Aorta (tissue), 5 donors: ENCODE measurements around the gene GPD1. TPM values are rescaled to one million over a fixed set of nuclear protein-coding genes. Genes with fewer than 3 reads are reported as not detected.
"Not testable (repeated sequence)": the region's sequence is repeated elsewhere in the genome, so short reads cannot be mapped to it uniquely, and the experiment has no call there.

ENCODE experiments used
- ATAC-seq: fragments of 200-7000 bp; cut with Tn5 transposase; one replicate; pipeline ENCODE4 v1.9.1; 2022; ENCODE audit warnings: moderate library complexity; ENCODE audit not compliant: low FRiP score
- DNase-seq, 2 donors: peaks; one replicate each; pipeline ENCODE4 v3.0.0-alpha.2; 2020
- H3K27ac ChIP-seq, 2 donors: one replicate each; pipeline ENCODE4 v1.5.1; 2013; ENCODE audit warnings: low read length in 2 of 2, mild to moderate bottlenecking in 2 of 2, moderate library complexity in 2 of 2, control low read depth in 1 of 2, inconsistent platforms in 1 of 2, low read depth in 1 of 2
- H3K27me3 ChIP-seq, 2 donors: one replicate each; pipeline ENCODE4 v1.6.1; 2013; ENCODE audit warnings: control low read depth in 1 of 2, low read length in 1 of 2, mild to moderate bottlenecking in 1 of 2, moderate library complexity in 1 of 2; ENCODE audit not compliant: insufficient read depth in 2 of 2, control insufficient read depth in 1 of 2
- H3K36me3 ChIP-seq, 2 donors: one replicate each; pipeline ENCODE4 v1.6.1; 2013; ENCODE audit warnings: control low read depth in 1 of 2, low read length in 1 of 2, mild to moderate bottlenecking in 1 of 2; ENCODE audit not compliant: insufficient read depth in 2 of 2, control insufficient read depth in 1 of 2
- H3K4me1 ChIP-seq, 2 donors: one replicate each; pipeline ENCODE4 v1.6.1; 2013; ENCODE audit warnings: low read length in 2 of 2, control low read depth in 1 of 2, mild to moderate bottlenecking in 1 of 2, moderate library complexity in 1 of 2; ENCODE audit not compliant: insufficient read depth in 2 of 2, control insufficient read depth in 1 of 2
- H3K4me3 ChIP-seq, 2 donors: one replicate each; pipeline ENCODE4 v1.5.1; 2013; ENCODE audit warnings: low read length in 2 of 2, control low read depth in 1 of 2, mild to moderate bottlenecking in 1 of 2
- H3K9me3 ChIP-seq: one replicate; pipeline ENCODE4 v1.6.1; 2013; ENCODE audit warnings: mild to moderate bottlenecking, low read length; ENCODE audit not compliant: control insufficient read depth
- WGBS, 2 donors: extraction: QIAGEN DNeasy Blood & Tissue Kit; methylation state at CpG; one replicate each; pipeline ENCODE4 v1.1.7; 2013; 5-methylcytosine and 5-hydroxymethylcytosine counted together
- intact Hi-C, 2 donors: fragments of 100-400 bp; cut with DNase I; formaldehyde crosslinking; loops; one replicate each; pipeline versions ENCODE4 v1.14.2 to v1.15.0; 2022
- polyA plus RNA-seq, 2 donors: library from polyadenylated mRNA; stranded (reverse); fragments of 200-250 nt; gene quantifications; one replicate each; pipeline ENCODE4 v1.2.3, GENCODE V29; 2013
- total RNA-seq, 2 donors: library from RNA; stranded (reverse); fragmentation: NEBNext Ultra II Directional; extraction: Animal tissue kit (Norgen Biotek cat#: 25700); gene quantifications; one replicate each; pipeline ENCODE4 v1.2.1, GENCODE V29; 2021
- donor health status: healthy with polysubstance abuse.
- donor health status: Bipolar disorder and iron deficiency.
- donor health status: DM: no; HTN: no; CAD: no.
- donor health status: DM: no; HTN: no; CAD: no.
- donor health status: DM: yes; HTN: yes; CAD: no.

Gene GPD1
- total and polyA plus RNA-seq, 4 donors: 0.61 to 24.8 (median 2.7) TPM

DNA sequence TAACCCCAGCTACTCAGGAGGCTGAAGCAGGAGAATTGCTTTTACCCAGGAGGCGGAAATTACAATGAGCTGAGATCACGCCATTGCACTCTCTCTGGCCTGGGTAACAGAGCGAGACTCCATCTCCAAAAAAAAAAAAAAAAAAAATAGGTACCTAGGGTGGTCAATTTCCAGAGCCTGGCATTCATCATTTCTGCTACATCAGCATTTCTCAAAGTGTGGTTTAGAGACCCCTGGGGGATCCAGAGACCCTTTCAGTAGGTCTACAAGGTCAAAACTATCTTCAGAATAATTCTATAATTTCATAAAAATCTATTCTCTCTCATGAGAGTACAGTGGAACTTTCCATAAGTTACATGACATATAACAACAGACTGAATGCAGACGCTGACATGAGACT is 43.5 kb downstream of the GPD1 start:
- ATAC-seq: no peak
- Histone ChIP-seq H3K9me3 (no peaks in the 10 kb centered on the region), H3K27me3 (no peaks in the 10 kb centered on the region), H3K4me1 (peaks cover 2% of the 10 kb centered on the region in 2 donors), H3K4me3 (no peak overlapping the region), H3K36me3 (peaks cover 0 to 2% of the 10 kb centered on the region in 2 donors), H3K27ac (no peak overlapping the region)
- intact Hi-C loops: no loop called here
- 95 to 96% methylated on average over 4 of the region's 4 CpGs for WGBS, 2 donors
- DNase-seq: no peak

DNA sequence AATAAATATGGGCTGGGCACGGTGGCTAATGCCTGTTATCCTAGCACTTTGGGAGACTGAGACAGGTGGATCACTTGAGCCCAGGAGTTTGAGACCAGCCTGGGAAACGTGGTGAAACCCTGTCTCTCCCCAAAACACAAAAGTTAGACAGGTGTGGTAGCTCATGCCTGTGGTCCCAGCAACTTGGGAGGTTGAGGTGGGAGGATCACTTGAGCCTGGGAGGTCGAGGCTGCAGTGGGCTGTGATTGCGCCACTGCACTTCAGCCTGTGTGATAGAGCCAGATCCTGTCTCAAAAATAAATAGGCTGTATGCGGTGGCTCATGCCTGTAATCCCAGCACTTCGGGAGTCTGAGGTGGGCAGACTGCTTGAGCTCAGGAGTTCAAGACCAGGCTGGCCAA is 44.2 kb downstream of the GPD1 start:
- H3K4me1 ChIP-seq, DNase-seq, H3K27ac ChIP-seq, H3K9me3 ChIP-seq, intact Hi-C loops, H3K27me3 ChIP-seq, ATAC-seq, H3K36me3 ChIP-seq, H3K4me3 ChIP-seq: not testable (repeated sequence)
- 79 to 86% methylated on average over 6 of the region's 6 CpGs for WGBS, 2 donors

DNA sequence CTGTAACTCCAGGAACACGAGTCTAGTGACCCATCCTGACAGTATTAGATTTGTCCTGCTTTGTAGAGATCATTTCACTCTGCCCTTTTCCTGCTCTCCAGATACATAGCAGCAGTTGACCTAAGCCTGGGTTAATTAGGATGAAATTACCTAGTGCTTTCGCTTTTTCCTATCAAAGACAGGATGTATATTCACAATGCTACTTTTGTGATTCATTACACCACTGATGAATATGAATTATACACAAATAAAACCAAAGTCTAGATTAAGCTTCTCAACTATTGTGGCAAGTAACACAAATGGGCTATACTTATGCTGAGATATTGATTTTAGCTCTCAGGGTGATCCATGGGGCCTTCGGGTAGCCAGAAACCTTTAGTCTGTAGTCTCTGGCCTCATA is 45.5 kb downstream of the GPD1 start:
- Histone ChIP-seq H3K27ac (no peak overlapping the region), H3K27me3 (no peaks in the 10 kb centered on the region), H3K36me3 (no peaks in the 10 kb centered on the region), H3K9me3 (no peaks in the 10 kb centered on the region), H3K4me1 (peaks cover 2% of the 10 kb centered on the region in 2 donors), H3K4me3 (no peak overlapping the region)
- intact Hi-C loops: no loop called here
- no peak for DNase-seq
- 82 to 86% methylated on average over 3 of the region's 3 CpGs for WGBS, 2 donors
- ATAC-seq: no peak

DNA sequence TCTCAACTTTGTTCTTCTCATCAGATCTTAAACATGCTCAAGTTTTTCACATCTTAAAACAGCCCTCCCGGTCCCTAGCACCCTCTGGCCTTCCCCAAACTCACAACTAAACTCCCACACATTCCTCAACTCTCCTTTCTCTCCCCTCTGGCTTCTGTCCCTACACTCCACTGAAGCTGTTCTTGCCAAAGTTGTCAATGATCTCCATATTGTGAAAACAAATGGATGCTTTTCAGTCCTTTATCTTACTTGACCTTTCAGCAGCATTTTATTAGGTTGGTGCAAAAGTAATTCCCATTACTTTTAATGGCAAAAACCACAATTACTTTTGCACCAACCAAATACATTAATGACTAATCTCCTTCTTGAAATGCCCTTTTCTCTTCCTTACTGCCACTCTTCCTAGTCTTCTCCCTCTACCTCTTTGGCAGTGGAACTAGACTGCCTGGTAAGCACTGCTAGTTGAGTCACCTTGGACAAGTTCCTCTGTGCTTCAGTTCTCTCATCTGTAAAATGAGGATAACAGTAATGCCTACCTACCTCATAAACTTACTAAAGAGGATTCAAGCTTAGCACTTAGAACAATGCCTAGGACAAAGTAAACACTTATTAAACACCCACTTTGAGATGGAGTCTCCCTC is 47.4 kb downstream of the GPD1 start:
- ATAC-seq: no peak

DNA sequence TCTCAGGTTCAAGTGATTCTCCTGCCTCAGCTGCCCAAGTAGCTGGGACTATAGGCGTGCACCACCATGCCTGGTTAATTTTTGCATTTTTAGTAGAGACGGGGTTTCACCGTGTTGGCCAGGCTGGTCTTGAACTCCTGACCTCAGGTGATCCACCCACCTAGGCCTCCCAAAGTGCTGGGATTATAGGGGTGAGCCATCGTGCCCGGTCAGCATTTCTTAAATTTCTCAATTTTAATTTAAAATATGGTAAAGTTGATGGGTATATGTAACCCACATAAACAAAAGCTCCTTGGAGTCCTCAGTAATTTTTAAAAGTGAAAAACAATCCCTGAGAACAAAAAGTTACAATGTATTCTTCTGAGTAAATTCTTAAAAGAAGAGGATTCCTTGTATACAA is 51.1 kb downstream of the GPD1 start:
- ATAC-seq, H3K9me3 ChIP-seq, H3K4me3 ChIP-seq, DNase-seq, H3K27ac ChIP-seq, H3K4me1 ChIP-seq, H3K36me3 ChIP-seq, H3K27me3 ChIP-seq, intact Hi-C loops: not testable (repeated sequence)
- WGBS, 2 donors: 85 to 92% methylated on average over 5 of the region's 5 CpGs

More for the DNA sequence above, 47.4 kb downstream of the GPD1 start:
- no peak for DNase-seq
- no peaks in the 10 kb centered on the region for H3K36me3 ChIP-seq
- H3K9me3 ChIP-seq: no peaks in the 10 kb centered on the region
- intact Hi-C loops: no loop called here
- H3K27me3 ChIP-seq: no peaks in the 10 kb centered on the region
- H3K27ac ChIP-seq: no peak overlapping the region
- no peak overlapping the region for H3K4me3 ChIP-seq
- H3K4me1 ChIP-seq: peaks cover 0 to 2% of the 10 kb centered on the region in 2 donors
- 12 to 17% methylated on average over 1 of the region's 1 CpG for WGBS, 2 donors

DNA sequence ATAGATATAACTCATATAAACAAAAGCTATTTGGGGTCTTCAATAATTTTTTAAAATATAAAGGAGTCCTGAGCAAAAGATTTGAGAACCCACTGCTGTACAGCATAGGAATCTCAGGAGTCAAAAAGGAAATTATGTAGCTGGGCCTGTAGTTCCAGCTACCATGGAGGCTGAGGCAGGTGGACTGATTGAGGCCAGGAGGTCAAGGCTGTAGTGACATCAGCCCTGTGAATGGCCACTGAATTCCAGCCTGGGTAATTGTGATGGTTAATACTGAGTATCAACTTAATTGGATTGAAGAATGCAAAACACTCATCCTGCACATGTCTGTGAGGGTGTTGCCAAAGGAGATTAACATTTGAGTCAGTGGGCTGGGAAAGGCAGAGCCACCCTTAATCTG is 52.8 kb downstream of the GPD1 start:
- DNase-seq: no peak
- Histone ChIP-seq H3K36me3 (no peaks in the 10 kb centered on the region), H3K27me3 (no peaks in the 10 kb centered on the region), H3K4me3 (no peak overlapping the region), H3K27ac (no peak overlapping the region), H3K9me3 (no peaks in the 10 kb centered on the region), H3K4me1 (no peaks in the 10 kb centered on the region)
- intact Hi-C loops: no loop called here
- ATAC-seq: no peak

DNA sequence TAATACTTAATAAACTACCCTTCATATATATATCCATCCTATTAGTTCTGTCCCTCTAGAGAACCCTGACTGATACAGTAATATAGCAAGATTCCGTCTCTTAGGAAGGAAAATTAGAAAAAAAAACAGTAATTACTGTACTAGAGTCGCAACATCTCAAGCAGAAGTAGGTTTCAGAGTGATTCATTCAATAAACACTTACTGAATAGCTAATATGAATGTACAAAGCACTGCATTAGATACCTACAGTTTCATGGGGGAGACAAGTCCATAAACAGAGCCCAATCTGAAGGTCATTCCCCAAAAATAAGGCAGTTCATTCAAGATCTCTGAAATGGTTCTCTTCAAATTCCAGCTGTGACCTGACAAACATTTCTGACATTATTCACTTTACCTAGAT is 53.5 kb downstream of the GPD1 start:
- DNase-seq (no peak), ATAC-seq (no peak)
- no peaks in the 10 kb centered on the region for H3K9me3 ChIP-seq
- 78 to 80% methylated on average over 2 of the region's 2 CpGs for WGBS, 2 donors
- H3K27ac ChIP-seq: no peak overlapping the region
- no peaks in the 10 kb centered on the region for H3K27me3 ChIP-seq
- H3K4me3 ChIP-seq: no peak overlapping the region
- intact Hi-C loops: no loop called here
- H3K4me1 ChIP-seq: no peaks in the 10 kb centered on the region
- H3K36me3 ChIP-seq: no peaks in the 10 kb centered on the region

DNA sequence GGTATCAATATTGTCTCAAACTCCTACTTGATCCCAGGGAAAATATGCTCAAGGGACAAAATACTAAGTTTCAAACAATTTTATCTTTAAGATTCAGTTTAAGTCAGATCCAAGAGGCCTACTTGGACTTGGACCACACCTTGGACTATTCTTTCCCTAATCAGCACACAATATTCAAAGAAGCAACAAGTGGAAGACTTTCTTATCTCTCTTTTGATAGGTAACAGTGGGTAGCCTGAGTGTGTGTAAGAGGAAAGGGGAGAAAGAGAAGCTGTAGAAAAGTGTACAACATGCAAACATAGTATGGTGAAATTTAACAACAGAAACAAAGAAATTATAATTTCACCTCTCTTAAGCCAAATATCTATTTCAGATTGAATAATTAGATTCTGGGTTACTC is 56.8 kb downstream of the GPD1 start:
- intact Hi-C loops: no loop called here
- ATAC-seq (no peak), DNase-seq (no peak)
- Histone ChIP-seq H3K36me3 (no peaks in the 10 kb centered on the region), H3K9me3 (no peaks in the 10 kb centered on the region), H3K4me1 (no peaks in the 10 kb centered on the region), H3K27me3 (no peaks in the 10 kb centered on the region), H3K4me3 (no peak overlapping the region), H3K27ac (no peak overlapping the region)
